RWPE2 (cell line): Measurements from ENCODE around the gene IL21.

Experiments used
- ATAC-seq: fragments of 200-7000 bp; cut with Tn5 transposase; 3 replicates; pipeline ENCODE4 v1.9.1; 2021; ENCODE audit warnings: low read depth
- DNase-seq: peaks from one replicate; pipeline ENCODE4 v3.0.0-alpha.2; 2020; ENCODE audit warnings: low spot score
- H3K27ac ChIP-seq: fragments of 450-650 bp; 2 replicates; pipeline ENCODE4 v1.5.1; 2017; ENCODE audit warnings: mild to moderate bottlenecking; ENCODE audit not compliant: poor library complexity, severe bottlenecking
- H3K27me3 ChIP-seq: fragments of 250-450 bp; sonication (Bioruptor Pico); 2 replicates; pipeline ENCODE4 v1.5.1; 2021; ENCODE audit warnings: mild to moderate bottlenecking, moderate library complexity; ENCODE audit not compliant: insufficient read depth, poor library complexity, severe bottlenecking
- H3K36me3 ChIP-seq: fragments of 250-450 bp; sonication (Bioruptor Pico); 2 replicates; pipeline ENCODE4 v1.5.1; 2020; ENCODE audit warnings: low read depth, mild to moderate bottlenecking, moderate library complexity
- H3K4me1 ChIP-seq: fragments of 250-450 bp; sonication (Bioruptor Pico); 2 replicates; pipeline ENCODE4 v1.5.1; 2021; ENCODE audit warnings: mild to moderate bottlenecking, moderate library complexity; ENCODE audit not compliant: insufficient read depth, poor library complexity, severe bottlenecking
- H3K4me3 ChIP-seq: fragments of 250-450 bp; sonication (Bioruptor Pico); 2 replicates; pipeline ENCODE4 v1.5.1; 2021; ENCODE audit warnings: mild to moderate bottlenecking, moderate library complexity; ENCODE audit not compliant: severe bottlenecking
- H3K9me3 ChIP-seq: fragments of 250-450 bp; sonication (Bioruptor Pico); 2 replicates; pipeline ENCODE4 v1.5.1; 2021; ENCODE audit warnings: mild to moderate bottlenecking, moderate library complexity; ENCODE audit not compliant: severe bottlenecking
- CTCF ChIP-seq: fragments of 450-650 bp; IDR thresholded peaks from one replicate; pipeline ENCODE4 v1.5.1; 2017; ENCODE audit warnings: mild to moderate bottlenecking, moderate library complexity; ENCODE audit not compliant: poor library complexity, severe bottlenecking

IL21 gene

GRCh38 chr4:122606364-122607043 is 14.4 kb downstream of the IL21 start:
- DNase-seq = no peak
- peaks cover 5% of the 10 kb centered on the region for H3K4me1 ChIP-seq

GRCh38 chr4:122604146-122604545 is 16.7 kb downstream of the IL21 start:
- Histone ChIP-seq H3K36me3 (no peaks in the 10 kb centered on the region), H3K9me3 (peaks cover under 1% of the 10 kb centered on the region), H3K4me3 (no peak overlapping the region), H3K27me3 (no peaks in the 10 kb centered on the region), H3K4me1 (no peaks in the 10 kb centered on the region), H3K27ac (no peak overlapping the region)
- no peak for ATAC-seq
- no peak for TF ChIP-seq CTCF
- no peak for DNase-seq

More at GRCh38 chr4:122606364-122607043, 14.4 kb downstream of the IL21 start:
- no peak overlapping the region for H3K27ac ChIP-seq
- H3K36me3 ChIP-seq = no peaks in the 10 kb centered on the region
- no peak for ATAC-seq
- no peaks in the 10 kb centered on the region for H3K27me3 ChIP-seq
- H3K9me3 ChIP-seq = no peaks in the 10 kb centered on the region
- no peak overlapping the region for H3K4me3 ChIP-seq
- TF ChIP-seq CTCF = no peak

DNA sequence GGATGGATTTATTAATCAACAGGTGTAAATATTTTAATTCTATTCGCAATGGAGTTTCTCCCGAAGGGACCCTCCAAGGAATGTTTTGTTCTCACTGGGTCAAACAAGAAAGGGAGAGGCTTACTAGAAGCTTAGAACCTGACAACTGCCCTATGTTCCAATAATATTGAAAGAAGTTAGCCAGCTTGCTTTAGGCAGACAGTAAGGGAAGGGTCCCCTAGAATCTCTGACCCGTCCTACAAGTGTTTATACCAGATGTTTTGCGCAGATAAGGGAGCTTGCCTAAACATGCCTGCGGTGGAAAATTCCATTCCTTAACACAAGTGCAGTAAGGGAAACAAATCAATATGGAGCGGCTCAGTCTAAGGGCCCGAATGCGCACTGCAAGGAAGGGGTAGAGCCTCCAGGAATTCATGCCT is 17.7 kb downstream of the IL21 start:
- ATAC-seq = 0 out of 3 replicates have a peak, but pooled peaks have one; percentile 10
- no peak for TF ChIP-seq CTCF
- H3K36me3 ChIP-seq = no peaks in the 10 kb centered on the region

GRCh38 chr4:122602277-122603142 is 18.4 kb downstream of the IL21 start:
- ATAC-seq (peak; percentile 86), DNase-seq (no peak)
- Histone ChIP-seq H3K4me3 (no peak overlapping the region), H3K27me3 (no peaks in the 10 kb centered on the region), H3K36me3 (no peaks in the 10 kb centered on the region), H3K9me3 (peaks cover 2% of the 10 kb centered on the region), H3K4me1 (no peaks in the 10 kb centered on the region), H3K27ac (no peak overlapping the region)
- TF ChIP-seq CTCF = peak; percentile 82

More for the DNA sequence above, 17.7 kb downstream of the IL21 start:
- H3K27ac ChIP-seq = no peak overlapping the region
- H3K4me3 ChIP-seq = no peak overlapping the region
- DNase-seq = no peak
- H3K4me1 ChIP-seq = no peaks in the 10 kb centered on the region
- no peaks in the 10 kb centered on the region for H3K27me3 ChIP-seq
- peaks cover 2% of the 10 kb centered on the region for H3K9me3 ChIP-seq
